ENCODE results near the gene TMEM254.
"Not testable (repeated sequence)": the region's sequence is repeated elsewhere in the genome, so short reads cannot be mapped to it uniquely, and the experiment has no call there.

The TMEM254 gene

GRCh38 chr10:80078448-80079311 is at the start of gene TMEM254:
TSS of gene TMEM254 (plus strand) at chr10:80078665. CDS start at chr10:80078700, 35 bp downstream.
- peak; percentile 85 for DNase-seq (ENCODE audit: low spot score)

- DNase-seq (ENCODE audit: low spot score), result peak; percentile 33
Observed at GRCh38 chr10:80029205-80029604, 49.3 kb upstream of the TMEM254 start.

GRCh38 chr10:80029865-80030264 is 48.6 kb upstream of the TMEM254 start:
- not testable (repeated sequence) for DNase-seq (ENCODE audit: low spot score)

GRCh38 chr10:80032503-80032902 is 46.0 kb upstream of the TMEM254 start:
- DNase-seq (ENCODE audit: low spot score), result no peak

GRCh38 chr10:80034766-80035165 is 43.7 kb upstream of the TMEM254 start:
- not testable (repeated sequence) for DNase-seq (ENCODE audit: low spot score)

- not testable (repeated sequence) for DNase-seq (ENCODE audit: low spot score)
Observed at GRCh38 chr10:80035430-80035829, 43.0 kb upstream of the TMEM254 start.

GRCh38 chr10:80036921-80037500 is 41.5 kb upstream of the TMEM254 start:
- DNase-seq (ENCODE audit: low spot score), result not testable (repeated sequence)

- DNase-seq (ENCODE audit: low spot score), result not testable (repeated sequence)
Observed at GRCh38 chr10:80038226-80038625, 40.2 kb upstream of the TMEM254 start.

GRCh38 chr10:80041162-80041561 is 37.3 kb upstream of the TMEM254 start:
- no peak for DNase-seq (ENCODE audit: low spot score)

- not testable (repeated sequence) for DNase-seq (ENCODE audit: low spot score)
Observed at GRCh38 chr10:80044935-80045334, 33.5 kb upstream of the TMEM254 start.

- DNase-seq (ENCODE audit: low spot score), result peak; percentile 63
Observed at GRCh38 chr10:80046629-80047441, 31.6 kb upstream of the TMEM254 start.

GRCh38 chr10:80050752-80051151 is 27.7 kb upstream of the TMEM254 start:
- DNase-seq (ENCODE audit: low spot score), result no peak

- no peak for DNase-seq (ENCODE audit: low spot score)
Observed at GRCh38 chr10:80051993-80052392, 26.5 kb upstream of the TMEM254 start.

GRCh38 chr10:80055760-80056159 is 22.7 kb upstream of the TMEM254 start:
- DNase-seq (ENCODE audit: low spot score), result no peak

GRCh38 chr10:80057171-80057570 is 21.3 kb upstream of the TMEM254 start:
- no peak for DNase-seq (ENCODE audit: low spot score)

- DNase-seq (ENCODE audit: low spot score), result no peak
Observed at GRCh38 chr10:80064120-80064886, 14.2 kb upstream of the TMEM254 start.

GRCh38 chr10:80066809-80067208 is 11.7 kb upstream of the TMEM254 start:
- no peak for DNase-seq (ENCODE audit: low spot score)

- not testable (repeated sequence) for DNase-seq (ENCODE audit: low spot score)
Observed at GRCh38 chr10:80067821-80068220, 10.6 kb upstream of the TMEM254 start.

GRCh38 chr10:80068270-80068669 is 10.2 kb upstream of the TMEM254 start:
- DNase-seq (ENCODE audit: low spot score), result no peak

GRCh38 chr10:80070057-80070456 is 8.4 kb upstream of the TMEM254 start:
- DNase-seq (ENCODE audit: low spot score), result no peak

- no peak for DNase-seq (ENCODE audit: low spot score)
Observed at GRCh38 chr10:80072584-80072983, 5.9 kb upstream of the TMEM254 start.

GRCh38 chr10:80075781-80076180 is 2.7 kb upstream of the TMEM254 start:
- DNase-seq (ENCODE audit: low spot score), result peak; percentile 60
